K562 (cell line): ENCODE results near the gene SLC37A3. TPM values are rescaled to one million over a fixed set of nuclear protein-coding genes. Genes with fewer than 3 reads are reported as not detected.
A peak's percentile ranks its signal among the peaks of the same experiment; 100 is the strongest.

Experiments used
- BRD9 ChIP-seq: fragments of 450-650 bp; IDR thresholded peaks from 2 replicates; pipeline ENCODE4 v1.6.1; 2018; ENCODE audit warnings: low read depth; ENCODE audit not compliant: partially characterized antibody
- COPS2 ChIP-seq: fragments of 450-650 bp; conservative IDR thresholded peaks from 2 replicates; pipeline ENCODE4 v1.6.1; 2016; ENCODE audit warnings: mild to moderate bottlenecking, moderate library complexity
- DACH1 ChIP-seq: fragments of 450-650 bp; IDR thresholded peaks from 2 replicates; pipeline ENCODE4 v1.6.1; 2018; ENCODE audit not compliant: partially characterized antibody
- DDX20 ChIP-seq: fragments of 450-650 bp; IDR thresholded peaks from 2 replicates; pipeline ENCODE4 v1.6.1; 2016; ENCODE audit warnings: missing genetic modification characterization, low read depth, mild to moderate bottlenecking, missing compliant biosample characterization, moderate library complexity
- ELF1 ChIP-seq: fragments of 200-800 bp; sonication (Bioruptor generic); IDR thresholded peaks from 2 replicates; pipeline ENCODE4 v1.6.1; 2016; ENCODE audit warnings: missing genetic modification characterization, missing compliant biosample characterization
- ETV1 ChIP-seq: fragments of 450-650 bp; conservative IDR thresholded peaks from 2 replicates; pipeline ENCODE4 v1.6.1; 2016; ENCODE audit warnings: missing genetic modification characterization, control low read depth, low read depth, missing compliant biosample characterization
- IRF2 ChIP-seq: sonication (generic); formaldehyde crosslinking; IDR thresholded peaks from 2 replicates; pipeline ENCODE4 v1.8.1; 2022; ENCODE audit warnings: mild to moderate bottlenecking, missing genetic modification reagents
- KLF10 ChIP-seq: fragments of 250-450 bp; sonication (Bioruptor Pico); IDR thresholded peaks from 2 replicates; pipeline ENCODE4 v1.6.1; 2021; ENCODE audit warnings: matching md5 sums
- NELFE ChIP-seq: IDR thresholded peaks from 2 replicates; pipeline ENCODE4 v1.6.1; 2011; ENCODE audit warnings: mild to moderate bottlenecking; ENCODE audit not compliant: insufficient read depth, insufficient read length
- PRPF4 ChIP-seq: fragments of 200-400 bp; formaldehyde crosslinking; IDR thresholded peaks from one replicate; pipeline ENCODE4 v1.6.1; 2017; ENCODE audit warnings: low read length, low read depth, mild to moderate bottlenecking; ENCODE audit not compliant: insufficient read depth, poor library complexity, severe bottlenecking
- PYGO2 ChIP-seq: fragments of 450-650 bp; IDR thresholded peaks from 2 replicates; pipeline ENCODE4 v1.6.1; 2016; ENCODE audit warnings: mild to moderate bottlenecking, missing genetic modification characterization, moderate library complexity, missing compliant biosample characterization
- RBBP5 ChIP-seq: fragments of 200-600 bp; sonication (generic); IDR thresholded peaks from 2 replicates; pipeline ENCODE4 v1.6.1; 2012; ENCODE audit warnings: borderline replicate concordance, mild to moderate bottlenecking, low read length, control low read depth, inconsistent platforms; ENCODE audit not compliant: insufficient read depth, poor library complexity, severe bottlenecking
- SAP30 ChIP-seq: fragments of 200-600 bp; sonication (generic); IDR thresholded peaks from 2 replicates; pipeline ENCODE4 v1.6.1; 2012; ENCODE audit warnings: borderline replicate concordance, low read depth, mild to moderate bottlenecking, moderate library complexity, low read length, control low read depth, inconsistent platforms; ENCODE audit not compliant: insufficient read depth, poor library complexity, severe bottlenecking
- SMARCB1 ChIP-seq: IDR thresholded peaks from 2 replicates; pipeline ENCODE4 v1.6.1; 2011; ENCODE audit warnings: improper control_type of control experiment, low read depth; ENCODE audit not compliant: insufficient read length
- SPI1 ChIP-seq: IDR thresholded peaks from 2 replicates; pipeline ENCODE4 v1.6.1; 2011; ENCODE audit warnings: low read depth, low read length, control low read depth, borderline replicate concordance
- SRSF9 ChIP-seq: fragments of 200-400 bp; formaldehyde crosslinking; IDR thresholded peaks from 2 replicates; pipeline ENCODE4 v1.6.1; 2017; ENCODE audit warnings: low read depth, low read length, borderline replicate concordance
- TAL1 ChIP-seq: fragments of 450-650 bp; IDR thresholded peaks from 2 replicates; pipeline ENCODE4 v1.6.1; 2016; ENCODE audit warnings: mild to moderate bottlenecking
- TBP ChIP-seq: optimal IDR thresholded peaks from 2 replicates; pipeline ENCODE3; 2011; ENCODE audit warnings: low read depth, low read length, improper control_type of control experiment
- ZNF316 ChIP-seq: fragments of 450-650 bp; IDR thresholded peaks from 2 replicates; pipeline ENCODE4 v1.6.1; 2016
- ZNF830 ChIP-seq: fragments of 250-450 bp; sonication (Bioruptor Pico); IDR thresholded peaks from 2 replicates; pipeline ENCODE4 v1.5.0; 2021; ENCODE audit warnings: mild to moderate bottlenecking
- polyA plus RNA-seq, 8 experiments: library from polyadenylated mRNA; depleted of rRNA in 4 of 8; stranded (reverse) in 5 of 8; unstranded in 3 of 8; fragments of >200 nt; fragmentation: Nextera tagmentation in 2 of 8; fragmentation: Illumina TruSeq in 1 of 8; extraction: Ambion mirVana in 2 of 8; extraction: Trizol in 1 of 8; gene quantifications; 2 replicates each; pipeline versions ENCODE4 v1.2.1 to v1.2.3, GENCODE V29; 2011 to 2014; ENCODE audit warnings: inconsistent platforms in 1 of 8, missing spikeins in 1 of 8
- total RNA-seq, 7 experiments: library from RNA; depleted of rRNA in 6 of 7; stranded (reverse); fragments of >200 nt in 6 of 7; fragmentation: Illumina TruSeq in 2 of 7; extraction: Trizol in 2 of 7; gene quantifications; 2 replicates each; pipeline versions ENCODE4 v1.2.1 to v1.2.3, GENCODE V29; 2011 to 2021; ENCODE audit warnings: low replicate concordance in 1 of 7
- TF ChIP-seq, protein P1 (sequence below): fragments of 250-450 bp; sonication (Bioruptor Pico); IDR thresholded peaks from 2 replicates; pipeline ENCODE4 v1.9.0; 2021; ENCODE audit warnings: mild to moderate bottlenecking, inconsistent platforms
- TF ChIP-seq, protein P2 (sequence below): fragments of 200-800 bp; sonication (Bioruptor generic); IDR thresholded peaks from 2 replicates; pipeline ENCODE4 v1.6.1; 2016; ENCODE audit warnings: missing genetic modification characterization, missing compliant biosample characterization

Gene SLC37A3
- total and polyA plus RNA-seq, 9 of the 15 experiments (the other 6 are each of a cell fraction or from before 2014, with no cell fraction given), result 11.7 to 59.1 (median 26.8) TPM

- TF ChIP-seq, protein P1, sequence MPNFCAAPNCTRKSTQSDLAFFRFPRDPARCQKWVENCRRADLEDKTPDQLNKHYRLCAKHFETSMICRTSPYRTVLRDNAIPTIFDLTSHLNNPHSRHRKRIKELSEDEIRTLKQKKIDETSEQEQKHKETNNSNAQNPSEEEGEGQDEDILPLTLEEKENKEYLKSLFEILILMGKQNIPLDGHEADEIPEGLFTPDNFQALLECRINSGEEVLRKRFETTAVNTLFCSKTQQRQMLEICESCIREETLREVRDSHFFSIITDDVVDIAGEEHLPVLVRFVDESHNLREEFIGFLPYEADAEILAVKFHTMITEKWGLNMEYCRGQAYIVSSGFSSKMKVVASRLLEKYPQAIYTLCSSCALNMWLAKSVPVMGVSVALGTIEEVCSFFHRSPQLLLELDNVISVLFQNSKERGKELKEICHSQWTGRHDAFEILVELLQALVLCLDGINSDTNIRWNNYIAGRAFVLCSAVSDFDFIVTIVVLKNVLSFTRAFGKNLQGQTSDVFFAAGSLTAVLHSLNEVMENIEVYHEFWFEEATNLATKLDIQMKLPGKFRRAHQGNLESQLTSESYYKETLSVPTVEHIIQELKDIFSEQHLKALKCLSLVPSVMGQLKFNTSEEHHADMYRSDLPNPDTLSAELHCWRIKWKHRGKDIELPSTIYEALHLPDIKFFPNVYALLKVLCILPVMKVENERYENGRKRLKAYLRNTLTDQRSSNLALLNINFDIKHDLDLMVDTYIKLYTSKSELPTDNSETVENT (CRISPR knock-in tag), result 0 out of 2 replicates have a peak, but pooled peaks have one; percentile 39
- TF ChIP-seq SRSF9, result no peak
- TF ChIP-seq, protein P2, sequence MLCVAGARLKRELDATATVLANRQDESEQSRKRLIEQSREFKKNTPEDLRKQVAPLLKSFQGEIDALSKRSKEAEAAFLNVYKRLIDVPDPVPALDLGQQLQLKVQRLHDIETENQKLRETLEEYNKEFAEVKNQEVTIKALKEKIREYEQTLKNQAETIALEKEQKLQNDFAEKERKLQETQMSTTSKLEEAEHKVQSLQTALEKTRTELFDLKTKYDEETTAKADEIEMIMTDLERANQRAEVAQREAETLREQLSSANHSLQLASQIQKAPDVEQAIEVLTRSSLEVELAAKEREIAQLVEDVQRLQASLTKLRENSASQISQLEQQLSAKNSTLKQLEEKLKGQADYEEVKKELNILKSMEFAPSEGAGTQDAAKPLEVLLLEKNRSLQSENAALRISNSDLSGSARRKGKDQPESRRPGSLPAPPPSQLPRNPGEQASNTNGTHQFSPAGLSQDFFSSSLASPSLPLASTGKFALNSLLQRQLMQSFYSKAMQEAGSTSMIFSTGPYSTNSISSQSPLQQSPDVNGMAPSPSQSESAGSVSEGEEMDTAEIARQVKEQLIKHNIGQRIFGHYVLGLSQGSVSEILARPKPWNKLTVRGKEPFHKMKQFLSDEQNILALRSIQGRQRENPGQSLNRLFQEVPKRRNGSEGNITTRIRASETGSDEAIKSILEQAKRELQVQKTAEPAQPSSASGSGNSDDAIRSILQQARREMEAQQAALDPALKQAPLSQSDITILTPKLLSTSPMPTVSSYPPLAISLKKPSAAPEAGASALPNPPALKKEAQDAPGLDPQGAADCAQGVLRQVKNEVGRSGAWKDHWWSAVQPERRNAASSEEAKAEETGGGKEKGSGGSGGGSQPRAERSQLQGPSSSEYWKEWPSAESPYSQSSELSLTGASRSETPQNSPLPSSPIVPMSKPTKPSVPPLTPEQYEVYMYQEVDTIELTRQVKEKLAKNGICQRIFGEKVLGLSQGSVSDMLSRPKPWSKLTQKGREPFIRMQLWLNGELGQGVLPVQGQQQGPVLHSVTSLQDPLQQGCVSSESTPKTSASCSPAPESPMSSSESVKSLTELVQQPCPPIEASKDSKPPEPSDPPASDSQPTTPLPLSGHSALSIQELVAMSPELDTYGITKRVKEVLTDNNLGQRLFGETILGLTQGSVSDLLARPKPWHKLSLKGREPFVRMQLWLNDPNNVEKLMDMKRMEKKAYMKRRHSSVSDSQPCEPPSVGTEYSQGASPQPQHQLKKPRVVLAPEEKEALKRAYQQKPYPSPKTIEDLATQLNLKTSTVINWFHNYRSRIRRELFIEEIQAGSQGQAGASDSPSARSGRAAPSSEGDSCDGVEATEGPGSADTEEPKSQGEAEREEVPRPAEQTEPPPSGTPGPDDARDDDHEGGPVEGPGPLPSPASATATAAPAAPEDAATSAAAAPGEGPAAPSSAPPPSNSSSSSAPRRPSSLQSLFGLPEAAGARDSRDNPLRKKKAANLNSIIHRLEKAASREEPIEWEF, result no peak
- peak; percentile 54 for TF ChIP-seq ETV1
- TF ChIP-seq ZNF830, result no peak
- TF ChIP-seq DACH1, result no peak
- no peak for TF ChIP-seq ZNF316
- no peak for TF ChIP-seq NELFE
- TF ChIP-seq PYGO2 (tag), result no peak
- TF ChIP-seq SMARCB1, result no peak
- TF ChIP-seq BRD9, result no peak
- TF ChIP-seq ELF1 (tag), result peak; percentile 68
- TF ChIP-seq KLF10 (CRISPR knock-in tag), result no peak
- no peak for TF ChIP-seq PRPF4
- TF ChIP-seq SAP30, result no peak
- no peak for TF ChIP-seq COPS2
- TF ChIP-seq DDX20 (tag), result no peak
- TF ChIP-seq TBP, result no peak
- TF ChIP-seq RBBP5, result peak; percentile 21
- no peak for TF ChIP-seq TAL1
- TF ChIP-seq SPI1, result peak; percentile 60; the same call in 1 of the 2 replicates
- TF ChIP-seq IRF2 (CRISPR knock-in tag), result no peak
These were observed 82.1 kb downstream of the SLC37A3 start (continued) for GRCh38 chr7:140316165-140316661.
